Body of pancreas (tissue), 4 donors: ENCODE measurements around the gene ADARB1.

Experiments used
- POLR2A ChIP-seq, 3 donors: fragments of 450-650 bp; IDR thresholded peaks; one replicate each; pipeline ENCODE4 v1.6.1; 2016; ENCODE audit warnings: antibody characterized with exemption in 3 of 3, mild to moderate bottlenecking in 2 of 3
- TF ChIP-seq, protein P1 (sequence below), 7 experiments: fragments of 450-650 bp in 4 of 7; fragments of 200-600 bp in 3 of 7; sonication (generic) in 3 of 7; IDR thresholded peaks; one replicate each; pipeline ENCODE4 v1.5.1; 2016 to 2019; ENCODE audit warnings: antibody characterized with exemption in 7 of 7

DNA sequence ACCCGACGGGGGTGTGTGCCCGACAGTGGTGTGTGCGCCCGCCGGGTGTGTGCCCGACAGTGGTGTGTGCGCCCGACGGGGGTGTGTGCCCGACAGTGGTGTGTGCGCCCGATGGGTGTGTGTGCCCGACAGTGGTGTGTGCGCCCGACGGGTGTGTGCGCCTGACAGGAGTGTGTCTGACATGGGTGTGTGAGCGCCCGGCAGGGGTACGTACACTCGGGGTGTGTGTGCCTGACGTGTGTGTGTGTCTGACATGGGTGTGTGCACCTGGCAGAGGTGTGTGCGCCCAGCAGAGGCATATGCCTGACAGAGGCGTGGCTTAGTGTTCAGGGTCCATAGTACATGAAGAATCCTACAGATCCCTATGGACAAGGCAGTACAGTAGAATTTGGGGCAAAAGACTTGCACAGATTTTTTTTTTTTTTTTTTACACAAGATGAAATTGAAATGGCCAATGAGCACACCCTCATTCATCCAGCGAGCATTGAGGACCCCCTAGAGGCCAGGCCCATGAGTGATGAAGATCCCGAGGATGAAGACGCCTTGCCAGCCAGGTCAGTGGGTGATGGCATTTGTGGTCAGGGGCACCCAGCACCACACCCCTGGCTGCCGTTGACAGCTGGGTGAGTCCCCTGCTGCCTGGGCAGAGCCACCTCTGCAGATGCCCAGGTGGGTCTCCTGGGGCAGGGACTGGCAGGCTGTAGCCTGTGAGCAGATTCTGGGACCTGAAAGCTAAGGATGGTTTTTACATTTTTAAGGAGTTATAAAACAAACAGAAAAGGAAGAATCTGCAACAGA is 60.1 kb downstream of the ADARB1 start:
- TF ChIP-seq, protein P1, sequence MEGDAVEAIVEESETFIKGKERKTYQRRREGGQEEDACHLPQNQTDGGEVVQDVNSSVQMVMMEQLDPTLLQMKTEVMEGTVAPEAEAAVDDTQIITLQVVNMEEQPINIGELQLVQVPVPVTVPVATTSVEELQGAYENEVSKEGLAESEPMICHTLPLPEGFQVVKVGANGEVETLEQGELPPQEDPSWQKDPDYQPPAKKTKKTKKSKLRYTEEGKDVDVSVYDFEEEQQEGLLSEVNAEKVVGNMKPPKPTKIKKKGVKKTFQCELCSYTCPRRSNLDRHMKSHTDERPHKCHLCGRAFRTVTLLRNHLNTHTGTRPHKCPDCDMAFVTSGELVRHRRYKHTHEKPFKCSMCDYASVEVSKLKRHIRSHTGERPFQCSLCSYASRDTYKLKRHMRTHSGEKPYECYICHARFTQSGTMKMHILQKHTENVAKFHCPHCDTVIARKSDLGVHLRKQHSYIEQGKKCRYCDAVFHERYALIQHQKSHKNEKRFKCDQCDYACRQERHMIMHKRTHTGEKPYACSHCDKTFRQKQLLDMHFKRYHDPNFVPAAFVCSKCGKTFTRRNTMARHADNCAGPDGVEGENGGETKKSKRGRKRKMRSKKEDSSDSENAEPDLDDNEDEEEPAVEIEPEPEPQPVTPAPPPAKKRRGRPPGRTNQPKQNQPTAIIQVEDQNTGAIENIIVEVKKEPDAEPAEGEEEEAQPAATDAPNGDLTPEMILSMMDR (IDR thresholded peaks at IDR 0.05), result no peak
- TF ChIP-seq POLR2A (IDR thresholded peaks at IDR 0.05), result no peak
